Femur (tissue), 1 donor: Measurements from ENCODE around the gene GAGE10.
A peak's percentile ranks its signal among the peaks of the same experiment; 100 is the strongest.

Experiments
- DNase-seq: peaks from one replicate; pipeline ENCODE4 v3.0.0-alpha.2; 2017

GAGE10 gene, protein sequence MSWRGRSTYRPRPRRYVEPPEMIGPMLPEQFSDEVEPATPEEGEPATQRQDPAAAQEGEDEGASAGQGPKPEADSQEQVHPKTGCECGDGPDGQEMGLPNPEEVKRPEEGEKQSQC

DNA sequence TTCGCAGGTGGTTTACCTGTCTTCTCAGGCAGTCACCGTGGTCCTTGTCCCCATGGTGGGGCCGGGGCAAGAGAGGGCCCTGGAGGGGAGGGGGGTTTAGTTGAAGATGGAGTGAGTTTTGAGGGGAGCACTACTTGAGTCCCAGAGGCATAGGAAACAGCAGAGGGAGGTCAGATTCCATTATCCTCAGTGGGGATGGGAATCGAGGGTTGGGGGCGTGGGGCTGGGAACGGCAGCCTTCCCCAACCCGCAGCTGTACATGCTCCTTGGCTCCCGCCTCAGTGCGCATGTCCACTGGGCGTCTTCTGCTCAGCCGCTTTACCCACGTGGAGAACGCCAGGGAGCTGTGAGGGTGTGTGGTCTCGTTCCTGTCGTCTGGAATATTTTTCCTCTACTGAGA, at the start of gene GAGE10:
Gene GAGE10, plus strand, starts transcription at position 301 of the 400 bp plus-strand sequence. CDS start 1,214 bp downstream, outside the sequence.
- DNase-seq, result no peak

DNA sequence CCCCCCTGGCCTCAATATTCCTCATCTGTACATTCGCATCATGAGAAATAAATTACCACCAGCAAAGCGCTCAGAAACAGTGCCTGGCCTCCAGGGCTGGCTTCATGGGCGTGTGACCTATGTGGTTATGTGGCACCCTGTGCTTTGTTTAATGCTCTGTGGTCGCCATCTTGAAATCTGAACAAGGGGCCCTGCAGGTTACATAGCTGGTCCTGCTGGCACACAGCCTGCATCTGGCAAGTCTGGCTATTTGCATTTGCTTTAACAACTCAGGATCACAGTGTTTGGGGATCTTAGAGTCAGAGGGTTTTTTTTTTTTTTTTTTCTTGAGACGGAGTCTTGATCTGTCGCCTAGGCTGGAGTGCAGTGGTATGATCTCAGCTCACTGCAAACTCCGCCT, 48.8 kb upstream of the GAGE10 start:
- DNase-seq, result no peak

DNA sequence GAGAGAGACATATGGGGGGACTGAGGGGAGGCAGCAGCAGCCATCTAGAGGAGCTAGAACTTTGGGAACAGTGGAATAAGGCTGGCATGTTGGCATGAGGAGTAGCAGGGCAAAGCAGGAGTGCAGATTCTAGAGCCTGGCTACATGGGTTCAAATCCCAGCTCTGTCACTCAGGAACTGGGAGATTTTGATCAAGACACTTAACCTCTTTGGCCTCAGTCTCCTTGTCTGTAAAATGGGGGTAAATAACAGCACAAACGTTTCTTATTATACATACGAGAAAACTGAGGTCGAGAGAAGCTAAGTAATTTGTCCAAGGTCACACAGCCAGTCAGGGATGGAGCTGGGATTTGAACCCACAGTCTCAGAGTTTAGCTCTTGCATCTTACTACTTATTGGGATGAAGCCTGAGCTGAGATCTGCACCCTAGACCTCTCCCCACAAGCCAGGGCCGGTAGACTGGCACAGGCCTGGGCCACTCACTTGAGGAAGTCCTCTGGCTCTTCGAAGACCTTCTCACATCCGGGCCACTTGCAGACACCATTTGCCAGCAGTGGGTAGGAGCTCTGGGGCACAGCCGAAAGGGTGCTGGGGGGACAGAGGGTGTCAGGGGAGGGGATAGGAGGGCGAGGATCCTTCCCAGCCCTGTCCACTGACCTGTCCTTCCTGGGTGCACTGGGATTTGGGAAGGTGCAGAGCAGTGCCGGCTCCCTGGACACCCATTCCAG, 47.0 kb upstream of the GAGE10 start:
- no peak for DNase-seq

DNA sequence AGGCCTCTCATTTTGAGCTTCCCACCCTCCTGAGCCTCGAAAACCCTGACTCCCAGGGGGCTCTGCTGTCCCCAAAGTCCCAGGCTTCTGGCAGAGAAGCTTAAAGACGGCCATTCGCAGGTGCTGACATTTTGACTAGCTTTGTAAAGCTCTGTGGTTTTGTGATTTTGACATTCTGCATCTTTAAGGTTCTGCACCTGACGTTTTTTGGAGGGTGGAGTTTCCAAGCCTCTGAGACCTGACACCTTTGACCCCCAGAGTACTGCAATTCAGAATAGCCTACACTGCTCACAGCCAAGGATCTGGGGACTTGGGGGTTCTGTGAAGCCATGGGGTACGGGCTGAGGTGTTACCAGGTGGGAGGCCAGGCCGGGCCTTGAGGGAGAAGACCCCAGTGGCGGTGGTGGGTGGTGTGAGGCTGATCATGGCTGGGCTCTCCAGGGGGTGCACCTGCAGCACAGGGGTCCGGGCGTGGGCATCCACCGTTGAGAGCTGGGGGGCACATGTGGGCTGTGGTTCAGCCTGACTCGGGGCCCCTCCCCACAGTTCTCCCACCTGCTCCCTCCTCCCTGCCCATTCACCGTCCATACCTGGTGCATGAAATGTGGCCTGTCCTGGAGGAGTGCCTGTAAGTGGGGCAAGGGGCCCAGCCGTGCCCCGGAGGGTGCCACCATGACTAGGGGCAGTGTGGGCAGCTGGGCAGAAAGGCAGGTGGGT, 46.2 kb upstream of the GAGE10 start:
- DNase-seq, result no peak

DNA sequence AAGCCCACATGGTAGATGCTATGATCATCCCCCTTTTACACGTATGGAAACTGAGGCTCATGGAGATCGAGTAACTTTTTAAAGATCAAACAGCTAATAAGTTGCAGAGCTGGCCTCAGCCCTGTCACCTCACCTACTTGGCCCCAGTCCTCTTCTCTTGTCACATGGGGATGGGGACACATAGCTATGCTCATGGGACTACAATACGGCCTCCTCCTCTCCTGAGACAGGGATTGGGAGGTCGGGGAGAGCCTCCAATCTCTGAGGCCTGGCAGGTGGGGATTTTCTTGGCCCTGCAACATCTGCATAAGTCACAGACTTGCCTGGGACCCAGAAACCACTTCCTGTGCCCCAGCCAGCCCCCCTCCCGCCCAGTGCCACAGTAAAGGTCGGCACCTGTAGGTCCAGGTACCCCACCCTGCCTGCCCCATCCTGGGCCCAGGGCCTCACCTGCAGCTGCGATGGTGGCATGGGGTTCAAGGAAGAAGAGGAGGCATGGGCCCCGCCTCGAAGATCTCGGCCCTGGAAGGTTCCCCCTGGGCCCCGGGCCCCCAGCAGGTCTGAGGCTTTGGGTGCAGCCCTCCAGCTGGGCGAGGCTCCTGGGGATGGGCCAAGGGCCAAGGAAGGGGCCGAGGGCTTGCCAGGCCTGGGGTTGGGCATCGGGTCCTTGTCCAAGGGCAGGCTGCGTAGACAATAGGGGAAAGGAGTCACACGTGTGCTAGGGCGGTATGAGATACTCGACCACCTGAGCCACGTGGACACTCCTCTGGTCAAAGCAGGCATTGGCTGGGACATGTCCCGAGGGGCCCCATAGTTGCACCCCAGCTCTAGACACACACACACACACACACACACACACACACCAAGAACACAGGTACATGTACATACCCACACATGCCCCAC, 45.3 kb upstream of the GAGE10 start:
- DNase-seq, result no peak

DNA sequence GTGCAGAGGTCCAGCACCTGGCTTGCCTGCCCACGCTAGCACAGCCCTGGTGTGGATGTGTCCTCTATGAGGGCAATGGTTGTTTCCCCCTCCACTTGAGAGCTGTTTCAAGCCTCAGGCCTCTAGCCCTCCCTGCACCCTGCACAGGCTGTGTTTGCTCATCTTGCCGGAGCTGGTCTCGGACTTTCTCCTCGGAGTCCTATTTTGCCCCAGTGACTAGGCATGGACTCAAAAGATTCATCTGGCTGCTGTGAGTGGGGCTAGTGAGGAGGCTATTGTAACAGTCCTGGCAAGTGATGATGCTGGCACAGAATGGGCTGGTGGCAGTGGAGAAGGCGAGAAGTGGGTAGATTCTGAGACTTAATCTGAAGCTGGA, 44.7 kb upstream of the GAGE10 start:
- DNase-seq, result no peak

DNA sequence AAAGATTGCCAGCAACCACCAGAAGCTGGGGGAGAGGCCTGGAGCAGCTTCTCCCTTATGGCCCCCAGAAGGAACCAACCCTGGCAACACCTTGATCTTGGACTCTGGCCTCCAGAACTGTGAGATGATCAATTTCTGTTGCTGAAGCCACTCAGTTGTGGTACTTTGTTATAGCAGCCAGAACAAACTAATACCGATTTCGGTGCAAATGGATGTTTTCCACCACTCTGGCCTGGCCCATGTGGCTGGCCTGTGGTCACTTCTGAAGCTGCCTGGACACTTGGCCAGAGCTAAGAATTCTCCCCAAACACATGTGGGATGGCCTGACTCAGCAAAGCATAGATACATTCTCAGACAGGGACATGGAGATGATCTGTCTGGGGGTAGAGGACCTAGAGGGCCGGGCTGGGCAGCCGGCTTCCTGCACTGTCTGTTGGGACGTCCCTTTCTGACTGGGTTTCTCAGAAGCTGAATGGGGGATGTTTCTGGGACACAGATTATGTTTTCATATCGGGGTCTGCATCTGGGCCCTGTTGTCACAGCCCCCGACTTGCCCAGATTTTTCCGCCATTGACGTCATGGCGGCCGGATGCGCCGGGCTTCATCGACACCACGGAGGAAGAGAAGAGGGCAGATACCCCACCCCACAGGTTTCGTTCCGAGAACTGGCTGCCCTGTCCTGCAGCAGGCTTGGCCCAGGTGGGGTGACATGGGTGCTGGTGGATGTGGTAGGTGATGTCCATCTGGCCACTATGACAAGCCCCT, 43.0 kb upstream of the GAGE10 start:
- no peak for DNase-seq

DNA sequence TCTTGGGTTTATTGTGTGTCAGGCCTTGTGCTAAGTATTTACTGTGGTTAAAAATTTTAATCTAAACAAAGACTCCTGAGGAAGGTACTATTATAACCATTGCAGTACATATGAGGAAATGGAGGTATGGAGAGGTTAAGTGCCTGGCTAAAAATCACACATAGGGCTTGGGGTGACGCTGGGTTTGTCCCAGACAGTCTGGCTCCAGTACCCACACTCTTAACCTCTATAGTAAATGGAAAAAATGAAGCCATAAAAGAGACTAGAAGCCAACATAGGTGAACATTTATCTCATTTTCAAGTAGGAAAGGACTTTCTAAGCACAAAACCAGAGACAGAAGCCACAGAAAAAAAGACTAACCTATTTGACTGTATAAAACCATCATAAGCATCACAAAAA, 40.8 kb upstream of the GAGE10 start:
- no peak for DNase-seq

DNA sequence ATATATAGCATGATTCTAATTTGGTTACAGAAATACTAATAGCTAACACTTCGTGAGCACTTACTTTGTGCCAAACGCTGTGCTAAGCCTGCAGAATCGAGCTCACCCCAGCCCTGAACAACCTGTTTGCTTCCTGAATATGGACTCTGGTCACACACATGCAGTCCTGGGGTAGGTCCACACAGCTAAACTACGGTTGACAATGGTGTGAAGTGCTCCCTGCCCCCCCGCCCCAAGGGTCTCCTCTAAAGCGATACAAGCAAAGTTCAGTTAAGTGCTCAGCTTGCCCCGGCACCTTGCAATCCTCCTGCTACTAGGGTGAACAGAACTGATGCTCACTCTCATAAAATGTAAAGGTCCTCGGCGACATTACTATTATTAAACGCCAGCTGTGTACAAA, 39.8 kb upstream of the GAGE10 start:
- no peak for DNase-seq

DNA sequence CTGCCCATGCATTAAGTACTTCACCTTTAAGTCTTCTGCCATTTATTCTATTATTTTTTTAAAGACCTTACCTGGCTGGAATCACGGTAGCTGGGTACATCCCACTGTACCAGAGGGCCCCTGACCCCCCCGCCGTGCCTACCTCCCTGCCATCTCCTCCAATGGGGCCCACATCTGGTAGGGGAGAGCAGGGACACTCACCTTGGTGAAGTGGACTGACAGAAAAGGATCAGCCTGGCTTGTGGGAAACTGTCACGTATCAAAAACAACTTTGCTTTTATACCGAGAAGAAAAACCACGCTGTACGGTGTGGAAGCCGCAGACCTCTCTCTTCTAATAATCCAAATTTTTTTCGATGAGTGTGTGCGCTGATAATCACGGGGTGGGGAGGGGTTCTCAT, 39.0 kb upstream of the GAGE10 start, which contains the start of gene FOXP3:
Gene FOXP3, minus strand, starts transcription at position 251 of the 400 bp plus-strand sequence. CDS start 6,205 bp downstream, outside the sequence.
- DNase-seq, result no peak

DNA sequence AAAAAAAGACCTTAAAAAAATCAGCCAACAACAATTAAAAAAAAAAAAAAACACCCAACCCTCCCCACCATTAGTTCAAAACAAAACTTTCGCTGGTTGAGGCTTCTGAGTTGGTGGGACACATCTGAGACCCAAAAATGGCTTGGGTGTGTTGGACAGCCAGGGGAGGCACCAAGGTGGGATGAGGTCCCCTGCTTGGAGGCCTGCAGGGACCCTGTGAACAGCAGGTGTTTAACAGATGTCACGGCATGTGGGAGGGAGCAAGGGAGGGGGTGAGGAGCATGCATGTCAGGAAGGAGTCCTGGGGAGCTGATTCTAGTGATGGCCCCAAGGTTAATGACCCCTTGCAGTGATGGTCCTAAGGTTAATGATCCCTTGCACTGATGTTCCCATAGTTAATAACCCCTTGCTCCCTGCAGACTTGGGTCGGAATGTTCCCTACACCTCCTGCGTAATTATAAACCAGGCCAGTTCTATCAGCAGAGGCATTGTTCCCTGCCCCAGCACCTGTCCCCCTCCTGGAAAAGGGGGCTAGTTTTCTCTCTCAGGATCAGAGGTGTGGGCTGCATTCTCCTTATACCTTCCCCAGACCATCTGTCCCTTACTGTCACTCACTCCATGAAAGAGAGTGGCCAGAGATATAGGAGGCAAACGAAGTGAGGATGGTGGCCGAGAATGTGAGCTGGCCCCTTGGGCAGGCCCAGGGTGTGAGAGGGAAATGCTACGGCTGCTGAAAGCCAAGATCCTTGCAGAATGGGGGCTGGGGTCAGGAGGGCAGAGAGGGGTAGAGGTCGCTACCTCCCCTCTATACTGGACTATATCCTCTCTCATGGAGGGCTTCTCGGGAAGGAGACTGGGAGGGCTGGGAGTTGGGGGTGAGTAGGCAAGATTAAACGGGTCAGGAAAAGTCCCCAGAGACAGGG, 36.7 kb upstream of the GAGE10 start:
- no peak for DNase-seq

DNA sequence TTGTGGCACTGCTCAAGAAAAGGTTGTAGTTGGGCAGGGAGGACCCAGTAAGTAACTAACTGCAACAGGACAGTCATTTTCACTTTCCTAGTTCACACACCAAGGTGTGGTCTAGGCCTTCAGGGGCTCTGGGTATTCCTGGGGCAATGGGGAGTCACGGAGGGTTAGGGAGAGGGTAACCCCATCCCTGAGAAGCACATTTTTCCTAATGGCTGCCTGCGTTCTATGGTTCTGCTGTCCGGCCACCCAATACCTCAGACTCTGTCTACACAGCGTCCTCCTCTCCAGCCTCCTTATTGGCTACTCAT, 34.8 kb upstream of the GAGE10 start:
- no peak for DNase-seq

DNA sequence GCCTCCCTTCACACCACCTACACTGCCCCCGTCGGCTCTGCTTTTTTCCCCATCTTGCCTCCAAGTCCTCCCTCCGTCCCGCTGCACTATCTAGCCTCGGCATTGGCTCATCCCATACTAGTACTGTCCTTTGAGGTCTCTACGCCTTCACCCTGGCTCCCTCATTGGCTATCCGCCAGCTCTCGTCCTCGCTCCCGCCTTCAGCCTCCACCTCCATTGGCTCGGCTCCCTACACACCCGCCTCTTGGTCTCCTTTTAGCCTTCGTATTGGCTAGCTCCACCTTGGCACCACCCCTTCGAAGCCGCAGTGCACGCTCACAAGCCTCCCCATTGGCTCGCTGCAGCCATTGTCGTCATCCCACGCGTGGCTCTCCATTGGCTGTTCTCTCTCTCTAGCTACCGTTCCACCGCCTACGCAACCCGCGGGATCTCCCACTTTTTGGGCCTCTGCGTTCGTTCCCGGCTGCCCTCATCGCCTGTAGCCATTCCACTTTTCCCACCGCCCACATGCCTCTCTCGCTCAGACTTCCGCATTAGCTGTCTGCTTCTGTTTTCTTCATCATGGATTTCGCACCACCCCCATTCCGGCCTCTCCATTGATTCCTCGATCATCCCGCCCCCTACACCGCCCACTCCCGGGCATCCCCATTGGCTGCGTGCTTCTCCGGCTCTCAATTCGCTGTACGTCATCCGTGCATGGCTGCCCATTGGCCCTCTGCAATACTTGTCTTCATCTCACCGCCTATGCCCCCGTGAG, 34.3 kb upstream of the GAGE10 start:
- peak; percentile 98 for DNase-seq

DNA sequence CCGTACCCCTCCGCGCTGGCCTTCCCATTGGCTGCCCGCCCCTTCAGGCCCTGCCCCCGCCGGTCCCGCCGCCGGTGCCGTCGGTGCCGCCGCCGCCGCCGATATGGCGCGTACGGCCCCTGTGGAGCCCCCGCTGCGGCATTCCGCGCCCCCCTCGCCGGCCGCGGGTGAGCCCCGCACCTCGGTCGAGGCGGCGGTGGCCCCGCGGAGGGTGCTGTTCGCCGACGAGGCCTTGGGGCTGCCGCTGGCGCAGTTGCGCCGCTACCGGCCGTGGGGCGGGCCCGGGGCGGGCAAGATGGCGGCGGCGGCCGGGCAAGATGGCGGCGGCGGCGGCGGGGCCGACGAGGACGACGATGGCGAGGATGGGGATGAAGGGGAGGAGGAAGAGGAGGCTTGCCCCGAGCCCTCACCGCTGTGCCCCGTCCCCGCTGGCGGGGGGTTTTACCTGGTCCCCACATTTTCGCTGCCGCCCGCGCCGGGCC, 33.6 kb upstream of the GAGE10 start, which contains the start of gene PPP1R3F:
Gene PPP1R3F, plus strand, starts transcription at position 27 of the 482 bp plus-strand sequence. Its CDS starts 77 bp downstream, at position 104.
- no peak for DNase-seq

DNA sequence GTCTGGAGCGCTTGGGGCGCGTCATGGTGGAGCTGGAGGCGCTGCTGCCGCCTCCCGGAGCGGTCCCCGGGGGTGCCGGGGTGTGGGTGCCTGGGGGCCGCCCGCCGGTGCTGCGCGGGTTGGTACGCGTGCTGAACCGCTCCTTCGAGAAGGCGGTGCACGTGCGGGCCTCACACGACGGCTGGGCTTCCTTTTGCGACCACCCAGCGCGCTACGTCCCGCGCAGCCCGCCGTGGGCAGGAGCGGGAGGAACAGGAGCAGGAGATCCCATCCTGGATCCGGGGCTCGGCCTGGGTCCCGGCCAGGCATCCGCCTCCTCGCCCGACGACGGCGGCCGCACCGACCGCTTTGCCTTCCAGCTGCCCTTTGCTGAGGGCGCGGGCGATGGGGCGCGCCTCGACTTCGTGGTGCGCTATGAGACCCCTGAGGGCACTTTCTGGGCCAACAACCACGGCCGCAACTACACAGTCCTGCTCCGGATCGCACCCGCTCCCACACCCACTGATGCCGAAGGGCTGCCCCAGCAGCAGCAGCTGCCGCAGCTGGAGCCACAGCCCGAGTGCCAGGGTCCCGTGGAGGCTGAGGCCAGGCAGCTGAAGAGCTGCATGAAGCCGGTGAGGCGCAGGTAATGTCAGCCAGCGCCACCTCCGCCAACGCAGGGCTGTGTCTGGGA, 33.1 kb upstream of the GAGE10 start:
- no peak for DNase-seq

DNA sequence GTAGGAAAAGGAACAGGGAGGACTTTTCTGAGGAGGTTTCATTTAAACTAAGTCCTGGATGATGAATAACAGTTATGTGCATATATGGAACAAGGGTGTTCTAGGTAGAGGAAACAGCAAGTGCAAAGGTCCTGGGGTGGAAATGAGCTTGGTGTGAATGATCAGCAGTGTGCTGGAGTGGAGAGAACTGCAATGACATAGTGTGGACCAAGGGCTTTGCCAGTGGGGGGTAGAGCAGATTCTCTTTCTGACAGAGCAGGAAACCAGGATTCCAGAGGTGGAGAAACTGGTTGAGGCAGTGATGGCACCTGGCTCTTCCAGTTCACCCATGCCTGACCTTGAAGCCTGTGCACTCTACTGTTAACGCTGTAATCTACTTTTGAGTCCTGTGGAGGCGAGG, 32.1 kb upstream of the GAGE10 start:
- no peak for DNase-seq

DNA sequence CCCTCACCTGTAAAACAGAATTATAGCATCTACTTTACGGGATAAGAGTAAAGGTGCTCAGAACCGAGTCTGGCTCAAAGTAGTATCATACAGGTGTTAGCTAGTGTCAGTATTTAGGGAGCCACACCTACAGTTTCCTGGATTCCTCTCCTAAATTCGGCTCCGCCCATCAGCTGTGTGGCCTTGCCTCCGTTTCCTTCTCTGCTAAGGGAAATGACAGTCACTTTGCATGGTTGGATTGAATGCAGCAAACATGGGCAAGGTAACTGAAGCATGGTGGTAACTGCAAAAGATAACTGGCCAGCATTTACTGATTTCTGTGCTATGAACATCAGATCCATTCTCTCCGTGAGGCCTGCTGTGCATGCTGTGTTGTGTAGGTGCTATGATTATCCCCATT, 31.0 kb upstream of the GAGE10 start:
- no peak for DNase-seq

DNA sequence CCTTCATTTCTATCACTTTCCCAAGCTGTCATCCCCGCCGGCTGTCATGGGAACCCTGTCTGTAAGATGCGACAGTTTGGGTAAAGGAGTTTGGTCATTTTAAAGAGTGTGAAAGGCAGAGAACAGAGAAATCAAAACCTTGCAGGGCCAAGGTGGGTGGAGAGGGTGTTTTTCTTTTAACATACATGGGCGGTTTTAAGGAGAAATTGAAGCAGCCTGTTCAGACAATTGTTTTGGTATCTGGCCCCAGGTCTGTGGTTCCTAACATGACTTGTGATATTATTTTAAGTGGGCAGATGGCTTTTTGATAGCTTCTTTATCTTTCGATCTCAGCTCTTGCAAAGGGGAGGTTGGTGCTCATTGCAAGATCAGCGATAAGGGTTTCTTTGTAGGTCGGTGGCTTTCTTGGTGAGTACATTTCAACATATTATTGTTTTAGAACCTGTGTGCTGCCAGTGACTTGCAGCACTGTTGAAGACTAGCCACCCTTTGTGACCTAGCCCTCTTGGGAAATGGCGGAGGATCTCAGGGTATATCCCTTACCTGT, 30.2 kb upstream of the GAGE10 start:
- no peak for DNase-seq

DNA sequence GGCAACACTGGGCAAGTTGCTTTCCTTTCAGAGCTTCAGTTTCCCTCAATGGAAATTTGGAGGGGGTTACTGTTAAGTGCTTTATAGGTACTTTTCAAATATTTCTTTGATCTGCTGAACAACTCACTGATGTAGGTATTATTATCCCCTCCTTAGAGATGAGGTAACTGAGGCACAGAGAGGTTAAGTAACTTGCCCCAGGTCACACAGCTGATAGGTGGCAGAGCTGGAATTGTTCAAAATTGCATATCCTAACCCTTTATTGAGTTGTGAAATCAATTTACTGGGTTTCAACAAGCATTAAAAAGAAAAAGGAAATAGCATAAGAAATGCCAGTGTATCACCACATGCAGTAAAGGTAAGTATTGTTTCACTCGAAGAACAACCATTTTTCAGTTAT, 27.2 kb upstream of the GAGE10 start:
- no peak for DNase-seq
